ENCODE results near the gene MAP3K1.

MAP3K1 gene

GRCh38 chr5:56849671-56850070 lies 34.3 kb downstream of the MAP3K1 start:
- no peak for DNase-seq (ENCODE audit: low spot score)

GRCh38 chr5:56850423-56850822 lies 35.1 kb downstream of the MAP3K1 start:
- no peak for DNase-seq (ENCODE audit: low spot score)

- no peak for DNase-seq (ENCODE audit: low spot score)
Measured at GRCh38 chr5:56851258-56851941, 36.1 kb downstream of the MAP3K1 start.

- no peak for DNase-seq (ENCODE audit: low spot score)
Measured at GRCh38 chr5:56852228-56853000, 37.1 kb downstream of the MAP3K1 start.

GRCh38 chr5:56853698-56854097 lies 38.3 kb downstream of the MAP3K1 start:
- DNase-seq (ENCODE audit: low spot score), result no peak

- no peak for DNase-seq (ENCODE audit: low spot score)
Measured at GRCh38 chr5:56854920-56855319, 39.6 kb downstream of the MAP3K1 start.

GRCh38 chr5:56856541-56857178 lies 41.3 kb downstream of the MAP3K1 start:
- no peak for DNase-seq (ENCODE audit: low spot score)

GRCh38 chr5:56858777-56859442 lies 43.6 kb downstream of the MAP3K1 start:
- no peak for DNase-seq (ENCODE audit: low spot score)

GRCh38 chr5:56861893-56862485 lies 46.6 kb downstream of the MAP3K1 start:
- DNase-seq (ENCODE audit: low spot score), result no peak

GRCh38 chr5:56862909-56863308 lies 47.6 kb downstream of the MAP3K1 start:
- DNase-seq (ENCODE audit: low spot score), result no peak

GRCh38 chr5:56871777-56872176 lies 56.4 kb downstream of the MAP3K1 start:
- no peak for DNase-seq (ENCODE audit: low spot score)

GRCh38 chr5:56873056-56873455 lies 57.7 kb downstream of the MAP3K1 start:
- no peak for DNase-seq (ENCODE audit: low spot score)

- DNase-seq (ENCODE audit: low spot score), result no peak
Measured at GRCh38 chr5:56876327-56876726, 61.0 kb downstream of the MAP3K1 start.

GRCh38 chr5:56881571-56881970 lies 66.2 kb downstream of the MAP3K1 start:
- DNase-seq (ENCODE audit: low spot score), result no peak

- DNase-seq (ENCODE audit: low spot score), result no peak
Measured at GRCh38 chr5:56893251-56893951, 78.1 kb downstream of the MAP3K1 start.

- DNase-seq (ENCODE audit: low spot score), result no peak
Measured at GRCh38 chr5:56896763-56897162, 81.4 kb downstream of the MAP3K1 start.

GRCh38 chr5:56898213-56898612 lies 82.9 kb downstream of the MAP3K1 start:
- no peak for DNase-seq (ENCODE audit: low spot score)

- DNase-seq (ENCODE audit: low spot score), result peak; percentile 36
Measured at GRCh38 chr5:56900395-56900794, 85.0 kb downstream of the MAP3K1 start.

GRCh38 chr5:56900858-56901578 lies 85.7 kb downstream of the MAP3K1 start:
- DNase-seq (ENCODE audit: low spot score), result peak; percentile 51

- DNase-seq (ENCODE audit: low spot score), result peak; percentile 69
Measured at GRCh38 chr5:56908942-56909293, 93.6 kb downstream of the MAP3K1 start.
